IPS-18c (cell line): ENCODE results near the gene TTF2.
"Not testable (repeated sequence)": the region's sequence is repeated elsewhere in the genome, so short reads cannot be mapped to it uniquely, and the experiment has no call there.

Experiments
- H3K4me3 ChIP-seq: 2 replicates; pipeline ENCODE4 v1.7.0; 2013; ENCODE audit warnings: low read depth, mild to moderate bottlenecking, low read length, moderate library complexity; ENCODE audit not compliant: insufficient read depth
- H3K9me3 ChIP-seq: one replicate; pipeline ENCODE4 v1.6.1; 2013; ENCODE audit warnings: mild to moderate bottlenecking, low read length, moderate library complexity; ENCODE audit not compliant: control insufficient read depth, insufficient read depth

The TTF2 gene

DNA sequence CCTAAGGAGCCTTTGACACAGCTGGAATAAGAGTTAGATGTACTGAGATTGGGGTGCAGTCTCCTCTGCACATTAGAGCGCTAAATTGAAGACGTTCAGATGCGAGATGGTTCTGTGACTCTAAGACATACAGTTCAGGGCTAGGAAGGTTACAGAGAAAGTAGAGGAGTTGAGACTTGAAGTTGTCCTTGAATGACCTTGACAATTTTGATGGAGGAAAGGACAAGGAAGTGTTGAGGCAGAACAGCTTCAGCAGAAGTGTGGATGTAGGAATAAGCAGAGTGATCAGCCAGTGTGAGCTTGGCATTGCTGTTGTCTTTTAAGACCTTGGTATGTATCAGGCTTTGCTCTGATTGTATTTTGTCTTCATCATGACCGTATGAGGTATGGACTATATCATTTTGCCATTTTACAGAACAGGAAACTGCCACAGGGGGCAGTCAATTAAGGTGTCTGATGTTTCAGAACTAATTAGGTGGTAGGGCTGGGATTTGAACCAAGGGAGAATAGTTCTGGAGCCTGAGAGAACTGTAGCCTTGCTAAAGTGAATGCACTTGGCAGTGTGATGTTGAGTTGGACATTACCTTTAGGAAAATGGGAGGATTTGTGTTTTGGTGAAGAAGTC, 9.2 kb downstream of the TTF2 start:
- Histone ChIP-seq H3K4me3 (no peak overlapping the region), H3K9me3 (no peaks in the 10 kb centered on the region)

DNA sequence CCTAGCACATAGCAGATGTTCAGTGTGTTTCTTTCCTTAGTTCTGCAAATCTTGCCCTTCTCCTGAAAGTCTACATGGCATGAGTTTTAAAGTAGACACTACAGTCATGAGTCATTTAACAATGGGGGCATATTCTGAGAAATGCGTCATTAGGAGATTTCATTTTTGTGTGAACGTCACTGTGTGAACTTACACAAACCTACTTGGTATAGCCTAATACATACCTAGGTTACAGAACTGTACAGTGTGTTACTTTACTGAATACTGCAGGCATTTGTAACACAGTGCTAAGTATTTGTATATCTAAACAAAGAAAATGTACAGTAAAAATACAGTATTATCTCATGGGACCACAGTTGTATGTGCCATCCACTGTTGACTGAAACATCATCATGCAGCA, 10.0 kb downstream of the TTF2 start:
- no peaks in the 10 kb centered on the region for H3K9me3 ChIP-seq
- H3K4me3 ChIP-seq = no peak overlapping the region

DNA sequence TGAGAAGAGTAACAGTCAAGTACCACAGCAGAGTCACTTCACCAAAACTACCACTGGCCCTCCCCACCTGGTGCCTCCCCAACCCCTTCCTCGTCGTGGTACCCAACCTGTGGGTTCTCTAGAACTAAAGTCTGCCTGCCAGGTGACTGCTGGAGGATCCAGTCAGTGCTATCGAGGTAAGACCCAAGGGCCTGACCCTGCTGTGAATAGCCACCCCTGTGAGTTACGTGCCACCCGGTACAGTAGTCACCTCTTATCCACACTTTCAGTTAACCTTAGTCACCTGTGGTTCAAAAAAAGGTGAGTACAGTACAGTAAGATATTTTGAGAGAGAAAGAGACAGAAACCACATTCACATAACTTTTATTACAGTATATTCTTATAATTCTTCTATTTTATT, 16.5 kb downstream of the TTF2 start:
- no peaks in the 10 kb centered on the region for H3K9me3 ChIP-seq
- H3K4me3 ChIP-seq = no peak overlapping the region

DNA sequence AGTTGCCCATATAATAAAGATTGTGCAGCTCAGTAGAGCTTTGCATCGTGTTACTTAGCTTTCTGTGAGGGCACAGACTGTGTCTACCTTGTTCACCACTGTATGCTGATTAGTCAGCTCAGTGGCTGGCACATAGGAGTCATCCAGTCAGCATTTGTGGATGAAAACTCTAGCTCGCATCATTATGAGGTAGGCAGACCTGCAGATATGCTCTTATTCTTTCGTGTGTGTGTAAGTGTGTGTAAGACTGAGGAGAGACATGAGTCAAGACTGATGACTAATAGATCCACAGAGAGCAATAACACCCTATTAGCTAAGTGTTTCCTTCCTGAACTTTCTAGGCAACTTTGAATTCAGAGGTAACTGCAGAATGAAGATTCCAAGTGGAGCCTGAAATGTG, 17.1 kb downstream of the TTF2 start:
- H3K9me3 ChIP-seq = no peaks in the 10 kb centered on the region
- no peak overlapping the region for H3K4me3 ChIP-seq

DNA sequence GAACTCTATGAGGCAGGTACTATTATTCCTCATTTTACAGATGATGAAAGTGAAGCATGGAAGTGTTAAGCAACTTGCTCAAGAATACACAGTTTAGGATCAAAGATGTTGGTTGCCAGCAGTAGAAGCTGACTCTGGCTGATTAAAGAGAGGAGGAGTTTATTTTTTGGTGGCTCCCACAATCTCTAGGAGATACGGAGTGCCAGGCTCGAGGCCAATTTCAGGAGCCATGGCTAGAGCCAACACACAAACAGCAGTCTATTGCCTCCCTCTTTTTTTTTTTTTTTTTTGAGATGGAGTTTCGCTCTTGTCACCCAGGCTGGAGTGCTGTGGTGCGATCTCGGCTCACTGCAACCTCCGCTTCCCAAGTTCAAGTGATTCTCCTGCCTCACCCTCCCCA, 19.6 kb downstream of the TTF2 start:
- Histone ChIP-seq H3K4me3 (no peak overlapping the region), H3K9me3 (no peaks in the 10 kb centered on the region)

DNA sequence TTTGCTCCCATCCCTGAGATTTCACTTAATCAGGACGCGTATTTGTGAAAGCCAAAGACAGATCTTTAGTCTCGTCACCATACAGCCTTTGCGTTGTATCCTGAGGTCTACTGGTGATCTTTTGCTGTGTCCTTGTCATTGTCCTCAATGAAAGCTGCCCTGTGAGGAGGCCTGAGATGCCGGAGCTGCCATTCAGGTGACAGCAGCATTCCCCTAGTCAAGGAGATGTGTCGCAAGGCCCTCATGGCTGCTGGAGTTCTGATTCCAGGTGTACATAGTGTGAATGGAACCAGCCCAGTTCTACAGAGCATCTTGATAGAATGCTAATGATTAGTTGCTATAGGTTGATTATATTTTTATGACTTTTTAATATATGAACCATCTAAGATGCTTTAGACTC, 24.1 kb downstream of the TTF2 start:
- H3K4me3 ChIP-seq = no peak overlapping the region
- H3K9me3 ChIP-seq = no peaks in the 10 kb centered on the region

DNA sequence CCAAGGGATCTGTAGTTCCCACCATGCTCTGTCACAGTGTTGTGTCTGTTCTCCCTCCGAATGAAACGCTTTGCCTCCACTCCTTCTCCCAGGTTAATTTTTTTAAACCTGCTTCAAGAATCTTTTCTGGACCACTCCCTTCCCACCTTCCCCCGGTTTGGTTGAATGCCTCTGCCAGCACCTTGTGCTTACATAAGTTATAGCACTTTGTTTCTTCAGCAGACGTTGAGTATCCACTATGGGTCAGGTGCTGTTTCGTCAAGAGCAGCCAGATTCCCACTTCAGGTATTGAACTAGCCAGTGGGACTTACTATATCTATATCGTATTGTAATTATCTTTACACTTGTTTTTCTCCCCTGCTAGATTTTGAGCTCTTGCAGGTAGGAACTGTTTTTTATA, 27.6 kb downstream of the TTF2 start:
- Histone ChIP-seq H3K4me3 (no peak overlapping the region), H3K9me3 (no peaks in the 10 kb centered on the region)

DNA sequence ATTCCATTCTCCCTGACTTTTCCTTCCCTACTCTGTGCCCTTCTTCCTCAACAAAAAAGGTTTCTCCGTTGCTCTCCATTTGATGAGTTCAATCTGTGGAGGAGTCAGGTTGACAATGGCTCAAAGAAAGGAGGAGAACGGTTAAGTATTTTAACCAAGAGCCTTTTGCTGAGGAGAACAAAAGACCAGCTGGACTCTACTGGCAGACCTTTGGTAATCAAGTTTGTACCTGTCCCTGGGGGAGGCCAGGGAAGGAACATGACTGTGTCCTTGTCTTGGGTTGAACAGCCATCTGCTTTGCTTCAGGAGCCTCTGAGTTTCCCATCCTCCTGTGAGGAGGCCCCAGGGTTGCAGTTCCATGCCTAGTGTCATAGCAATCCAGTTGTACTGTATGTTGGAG, 29.9 kb downstream of the TTF2 start:
- Histone ChIP-seq H3K9me3 (no peaks in the 10 kb centered on the region), H3K4me3 (no peak overlapping the region)

DNA sequence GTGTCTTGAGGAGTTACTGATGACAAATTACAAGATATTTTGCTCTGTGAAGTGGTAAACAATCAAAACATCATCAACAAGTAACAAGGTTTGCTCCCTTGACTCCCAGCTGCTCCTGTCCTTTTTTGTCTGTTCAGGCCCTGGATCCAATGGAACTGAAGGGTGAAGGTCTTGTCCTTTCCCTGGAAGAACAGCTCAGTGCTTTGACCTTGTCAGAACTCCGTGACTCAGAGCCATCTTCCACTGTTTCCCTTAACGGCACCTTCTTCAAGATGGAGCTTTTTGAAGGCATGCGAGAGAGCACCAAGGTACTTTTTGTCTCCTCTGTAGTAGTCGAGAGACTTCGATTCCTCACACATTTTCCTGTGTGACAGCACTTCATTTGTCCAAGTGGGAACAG, 32.5 kb downstream of the TTF2 start:
- Histone ChIP-seq H3K4me3 (no peak overlapping the region), H3K9me3 (no peaks in the 10 kb centered on the region)

DNA sequence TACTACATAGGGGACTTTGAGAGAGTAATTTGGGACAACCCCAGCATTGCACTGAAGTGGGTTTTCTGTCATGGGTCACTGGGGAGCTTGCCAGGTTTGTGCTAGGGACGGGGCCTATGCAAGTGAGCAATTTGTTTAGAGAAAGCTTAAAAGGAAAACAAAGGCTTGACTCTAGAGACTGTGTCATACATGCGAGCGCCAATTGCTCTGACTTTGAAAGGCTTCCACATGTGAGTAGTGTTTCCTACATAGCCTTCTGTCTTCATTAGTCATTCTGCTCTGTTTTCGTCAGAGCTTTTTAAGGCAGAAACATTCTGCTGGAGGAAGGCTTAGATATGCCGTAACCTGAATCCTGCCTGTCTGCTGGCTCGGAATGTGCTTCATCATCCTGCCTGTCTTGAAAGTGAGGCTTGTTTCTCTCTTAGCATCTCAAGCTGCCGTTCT, 33.0 kb downstream of the TTF2 start:
- Histone ChIP-seq H3K9me3 (no peaks in the 10 kb centered on the region), H3K4me3 (no peak overlapping the region)

DNA sequence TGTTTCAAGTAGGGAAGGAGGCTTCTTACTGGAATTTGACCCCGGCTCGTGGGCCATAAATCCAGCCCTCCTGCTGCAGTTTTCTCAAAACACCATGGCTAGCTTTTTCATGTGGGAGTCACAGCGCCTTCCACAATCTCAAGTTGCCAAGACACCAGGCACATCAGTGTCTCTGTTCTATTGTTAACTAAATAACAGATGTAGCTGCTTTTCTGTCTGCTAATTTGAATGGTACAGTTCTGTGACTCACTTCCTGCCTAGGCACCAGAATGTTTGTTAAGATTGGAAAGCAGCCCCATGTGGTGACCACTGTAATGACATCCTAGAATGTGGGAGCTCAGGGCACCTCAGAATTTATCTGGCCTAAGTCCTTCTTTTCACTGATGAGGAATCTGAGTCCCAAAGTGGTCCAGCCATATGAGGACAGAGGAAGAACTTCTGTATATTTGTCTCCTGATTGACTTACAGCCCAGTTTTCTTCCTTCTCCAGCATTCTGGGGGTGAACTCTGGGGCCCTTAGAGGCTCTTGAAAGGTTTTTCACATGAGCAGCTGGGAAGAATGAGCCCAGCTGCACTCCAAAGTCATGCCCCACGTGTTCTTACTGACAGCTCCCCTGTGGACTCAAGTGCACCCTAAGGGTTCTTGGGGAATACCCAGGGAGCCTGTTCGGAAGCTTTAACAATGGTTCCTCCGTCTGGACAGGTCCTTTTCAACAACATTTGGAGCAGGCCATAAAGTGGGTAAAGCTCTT, 33.9 kb downstream of the TTF2 start:
- Histone ChIP-seq H3K4me3 (no peak overlapping the region), H3K9me3 (no peaks in the 10 kb centered on the region)

DNA sequence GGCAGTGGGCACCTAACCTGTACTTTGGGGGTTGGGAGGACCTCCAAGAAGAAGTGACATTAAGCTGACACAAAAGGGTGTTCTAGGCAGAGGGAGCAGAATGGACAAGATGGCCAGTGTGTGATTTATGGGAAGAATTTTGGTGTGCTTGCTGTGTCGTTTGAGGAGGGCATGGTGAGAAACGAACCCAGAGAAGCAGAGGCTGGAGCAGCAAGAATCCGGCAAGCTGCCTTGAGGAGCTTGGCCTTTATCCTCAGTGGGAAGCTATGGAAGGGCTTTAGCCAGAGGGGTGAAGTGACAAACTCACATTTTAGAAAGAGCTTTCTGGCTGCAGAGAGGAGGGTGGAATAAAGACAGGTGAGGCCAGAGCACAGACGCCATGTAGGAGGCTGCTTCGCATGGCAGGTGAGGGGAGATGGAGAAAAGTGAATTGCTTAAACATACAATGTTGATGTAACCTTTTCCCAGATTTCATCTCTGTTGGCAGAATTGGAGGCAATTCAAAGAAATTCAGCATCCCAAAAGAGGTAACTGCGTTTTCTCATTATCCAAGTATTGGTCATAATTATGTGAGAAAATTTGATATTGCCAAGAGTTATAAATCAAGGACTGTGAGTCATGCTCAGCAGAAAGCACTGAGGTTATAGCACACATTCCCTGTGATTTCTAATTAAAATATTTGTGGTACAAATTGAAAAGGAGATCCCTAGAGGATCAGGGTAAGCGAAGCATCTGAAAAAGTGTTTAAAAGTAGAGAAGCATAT, 34.9 kb downstream of the TTF2 start:
- no peaks in the 10 kb centered on the region for H3K9me3 ChIP-seq
- no peak overlapping the region for H3K4me3 ChIP-seq

DNA sequence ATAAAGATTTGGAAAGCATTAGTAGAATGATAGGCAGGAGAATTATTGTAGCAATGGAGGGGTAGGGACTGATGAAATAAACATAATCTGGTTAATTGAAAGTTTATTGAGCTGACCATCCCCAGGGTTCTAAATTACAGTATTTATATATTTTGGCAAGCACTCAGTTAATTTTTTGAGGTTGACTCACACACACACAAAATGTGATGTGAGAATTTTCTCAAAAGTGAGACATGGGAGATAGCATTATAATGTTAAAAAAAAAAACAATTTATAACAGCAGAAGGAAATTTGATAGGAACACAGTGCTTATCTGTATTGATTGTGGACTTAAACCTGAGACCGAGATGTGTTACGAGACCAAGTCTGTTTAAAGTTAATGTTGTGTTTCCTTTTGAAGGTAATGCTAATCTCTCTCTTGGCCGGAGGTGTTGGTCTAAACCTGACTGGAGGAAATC, 36.9 kb downstream of the TTF2 start:
- no peaks in the 10 kb centered on the region for H3K9me3 ChIP-seq
- H3K4me3 ChIP-seq = no peak overlapping the region

DNA sequence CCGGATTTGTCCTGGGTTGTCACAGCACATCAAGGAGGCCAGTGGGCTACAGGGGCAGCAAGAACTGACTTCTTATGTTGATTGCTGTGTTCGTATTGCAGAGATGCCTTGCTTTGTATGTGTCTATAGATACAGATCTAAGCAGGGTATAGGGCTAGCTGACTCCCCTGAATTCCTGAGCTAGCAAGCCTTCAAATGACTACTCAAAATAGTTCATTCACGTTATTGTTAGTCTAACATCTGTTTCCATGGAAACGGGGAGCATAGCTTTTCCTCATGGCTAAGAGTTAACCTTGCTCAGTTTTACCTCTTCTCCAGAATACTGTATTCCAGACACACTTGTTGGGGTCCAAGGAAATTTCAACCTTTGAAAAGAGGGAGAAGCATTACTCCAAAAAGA, 37.3 kb downstream of the TTF2 start:
- Histone ChIP-seq H3K4me3 (no peak overlapping the region), H3K9me3 (no peaks in the 10 kb centered on the region)

DNA sequence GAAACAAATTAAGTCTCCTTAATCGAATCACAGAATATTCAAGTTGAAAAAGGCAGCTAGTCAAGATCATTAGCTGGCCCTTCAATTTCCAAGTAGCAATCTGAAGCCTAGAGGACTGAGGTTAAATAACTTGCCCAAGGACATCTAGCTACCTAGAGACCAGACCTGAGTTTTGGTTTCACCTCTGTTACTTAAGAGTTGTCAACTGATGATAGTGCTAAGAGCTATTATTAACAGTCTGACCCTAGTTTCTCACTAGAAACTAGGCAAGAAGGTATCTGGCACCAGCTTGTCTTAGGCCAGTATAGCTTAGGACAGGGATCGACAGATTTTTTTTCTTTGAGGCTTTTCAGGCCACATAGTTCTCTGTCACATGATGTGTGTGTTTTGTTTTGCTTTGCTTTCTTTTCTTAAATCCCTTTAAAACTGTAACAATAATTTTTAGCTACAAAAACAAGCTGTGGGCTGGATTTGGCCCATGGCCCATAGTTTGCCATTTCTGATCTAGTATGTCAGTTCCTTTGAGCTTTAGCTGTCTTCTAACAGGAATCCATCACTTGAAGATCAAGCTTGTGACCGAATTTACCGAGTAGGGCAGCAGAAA, 38.3 kb downstream of the TTF2 start:
- no peak overlapping the region for H3K4me3 ChIP-seq

DNA sequence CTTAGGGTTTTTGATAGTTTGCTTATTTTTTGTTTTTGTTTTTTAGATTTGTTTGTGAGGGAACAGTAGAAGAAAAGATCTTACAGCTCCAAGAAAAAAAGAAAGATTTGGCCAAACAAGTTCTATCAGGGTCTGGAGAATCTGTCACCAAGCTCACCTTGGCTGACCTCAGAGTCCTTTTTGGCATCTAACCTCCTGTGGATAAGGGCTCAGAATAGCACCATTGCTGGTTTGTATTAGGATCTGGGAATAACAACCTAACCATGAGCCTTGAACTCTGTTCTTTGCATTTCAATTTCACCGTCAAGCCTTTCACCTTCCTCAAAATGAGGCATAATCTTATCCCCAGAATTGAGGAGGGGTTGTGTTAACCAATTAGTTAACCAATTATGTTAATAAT, 41.2 kb downstream of the TTF2 start:
- H3K4me3 ChIP-seq = no peak overlapping the region
- no peaks in the 10 kb centered on the region for H3K9me3 ChIP-seq

More for the DNA sequence above, 38.3 kb downstream of the TTF2 start:
- no peaks in the 10 kb centered on the region for H3K9me3 ChIP-seq

DNA sequence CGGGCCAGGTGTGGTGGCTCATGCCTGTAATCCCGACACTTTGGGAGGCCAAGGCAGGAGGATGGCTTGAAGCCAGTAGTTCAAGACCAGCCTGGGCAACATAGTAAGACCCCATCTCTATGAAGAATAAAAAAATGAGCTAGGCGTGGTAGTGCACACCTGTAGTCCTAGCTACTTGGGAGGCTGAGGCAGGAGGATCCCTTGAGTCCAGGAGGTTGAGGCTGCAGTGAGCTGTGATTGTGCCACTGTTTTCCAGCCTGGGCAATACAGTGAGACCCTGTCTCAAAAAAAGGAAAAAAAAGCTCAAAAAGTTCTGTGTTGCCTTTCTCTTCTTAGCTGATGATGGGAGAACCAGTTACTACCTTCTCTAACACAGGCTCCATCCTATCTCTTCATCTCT, 41.7 kb downstream of the TTF2 start:
- not testable (repeated sequence) for H3K9me3 ChIP-seq, H3K4me3 ChIP-seq

DNA sequence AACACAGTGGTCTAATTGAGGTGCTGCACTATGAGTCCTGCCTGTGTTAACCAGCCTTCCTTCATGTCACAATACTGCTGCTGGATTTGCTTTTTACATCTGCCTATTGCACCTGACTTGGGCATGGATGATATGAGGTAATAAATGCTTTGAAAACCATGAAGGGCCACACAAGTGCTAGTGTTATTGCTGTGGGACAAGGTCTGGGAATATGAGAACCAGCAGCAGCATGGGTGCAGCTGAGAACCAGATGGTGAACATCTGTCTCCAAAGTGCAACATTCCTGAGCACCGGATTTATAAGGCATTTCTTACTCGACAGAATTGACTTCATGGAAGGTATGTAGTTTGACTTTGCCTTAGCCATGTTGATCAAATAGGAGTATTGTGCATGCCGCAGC, 44.9 kb downstream of the TTF2 start:
- H3K9me3 ChIP-seq = no peaks in the 10 kb centered on the region
- H3K4me3 ChIP-seq = no peak overlapping the region
